ENCODE measurements around the gene CD55. TPM values are rescaled to one million over a fixed set of nuclear protein-coding genes. Genes with fewer than 3 reads are reported as not detected.

Gene CD55
- polyA plus RNA-seq, 1 donor from 2014 or later: 1.4 TPM

- no peaks in the 10 kb centered on the region for H3K79me2 ChIP-seq (replicated peaks; ENCODE audit: insufficient read depth, low read length)
- no peaks in the 10 kb centered on the region for H4K20me1 ChIP-seq (ENCODE audit: insufficient read depth)
- no peaks in the 10 kb centered on the region for H3K27me3 ChIP-seq (ENCODE audit: insufficient read depth, low read depth, low read length)
- H3K9ac ChIP-seq (ENCODE audit: low read length): no peak overlapping the region
- H3K36me3 ChIP-seq (ENCODE audit: insufficient read depth, low read length): no peaks in the 10 kb centered on the region
- H3F3A ChIP-seq (ENCODE audit: insufficient read depth, low read length, poor library complexity, severe bottlenecking): no peaks in the 10 kb centered on the region
- no peak overlapping the region for H3K4me3 ChIP-seq (ENCODE audit: low read length)
- H3K4me2 ChIP-seq (ENCODE audit: low read length): no peak overlapping the region
- H3K9me2 ChIP-seq (ENCODE audit: insufficient read depth, low read length): no peaks in the 10 kb centered on the region
- H3K27ac ChIP-seq (ENCODE audit: low read length): no peak overlapping the region
- no peaks in the 10 kb centered on the region for H3K9me3 ChIP-seq (ENCODE audit: low read length)
- H2AFZ ChIP-seq (ENCODE audit: low read depth, low read length): no peak overlapping the region
- TF ChIP-seq MXI1 (conservative IDR thresholded peaks at IDR 0.05; ENCODE audit: poor library complexity, severe bottlenecking) (no peak), RAD21 (conservative IDR thresholded peaks at IDR 0.05) (no peak), EZH2 (IDR thresholded peaks at IDR 0.05; ENCODE audit: borderline replicate concordance, insufficient read depth, low read length, poor library complexity, severe bottlenecking) (no peak), TAF1 (IDR thresholded peaks at IDR 0.05; ENCODE audit: low read depth) (no peak), REST (IDR thresholded peaks at IDR 0.05; ENCODE audit: borderline replicate concordance) (no peak), SMC3 (conservative IDR thresholded peaks at IDR 0.05; ENCODE audit: poor library complexity) (no peak), EP300 (conservative IDR thresholded peaks at IDR 0.05; ENCODE audit: poor library complexity, severe bottlenecking) (no peak), POLR2AphosphoS5 (IDR thresholded peaks at IDR 0.05) (no peak)
- TF ChIP-seq, protein P1, sequence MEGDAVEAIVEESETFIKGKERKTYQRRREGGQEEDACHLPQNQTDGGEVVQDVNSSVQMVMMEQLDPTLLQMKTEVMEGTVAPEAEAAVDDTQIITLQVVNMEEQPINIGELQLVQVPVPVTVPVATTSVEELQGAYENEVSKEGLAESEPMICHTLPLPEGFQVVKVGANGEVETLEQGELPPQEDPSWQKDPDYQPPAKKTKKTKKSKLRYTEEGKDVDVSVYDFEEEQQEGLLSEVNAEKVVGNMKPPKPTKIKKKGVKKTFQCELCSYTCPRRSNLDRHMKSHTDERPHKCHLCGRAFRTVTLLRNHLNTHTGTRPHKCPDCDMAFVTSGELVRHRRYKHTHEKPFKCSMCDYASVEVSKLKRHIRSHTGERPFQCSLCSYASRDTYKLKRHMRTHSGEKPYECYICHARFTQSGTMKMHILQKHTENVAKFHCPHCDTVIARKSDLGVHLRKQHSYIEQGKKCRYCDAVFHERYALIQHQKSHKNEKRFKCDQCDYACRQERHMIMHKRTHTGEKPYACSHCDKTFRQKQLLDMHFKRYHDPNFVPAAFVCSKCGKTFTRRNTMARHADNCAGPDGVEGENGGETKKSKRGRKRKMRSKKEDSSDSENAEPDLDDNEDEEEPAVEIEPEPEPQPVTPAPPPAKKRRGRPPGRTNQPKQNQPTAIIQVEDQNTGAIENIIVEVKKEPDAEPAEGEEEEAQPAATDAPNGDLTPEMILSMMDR (IDR thresholded peaks at IDR 0.05; ENCODE audit: poor library complexity, severe bottlenecking): no peak
Observed at GRCh38 chr1:207311888-207312603, 9.4 kb upstream of the CD55 start.

- Histone ChIP-seq H3K27me3 (ENCODE audit: insufficient read depth, low read depth, low read length) (no peaks in the 10 kb centered on the region), H3K9ac (ENCODE audit: low read length) (no peak overlapping the region), H3F3A (ENCODE audit: insufficient read depth, low read length, poor library complexity, severe bottlenecking) (no peaks in the 10 kb centered on the region), H3K4me3 (ENCODE audit: low read length) (no peak overlapping the region), H3K27ac (ENCODE audit: low read length) (no peak overlapping the region), H3K9me3 (ENCODE audit: low read length) (no peaks in the 10 kb centered on the region), H3K9me2 (ENCODE audit: insufficient read depth, low read length) (no peaks in the 10 kb centered on the region), H2AFZ (ENCODE audit: low read depth, low read length) (no peak overlapping the region), H3K4me2 (ENCODE audit: low read length) (no peak overlapping the region), H3K36me3 (ENCODE audit: insufficient read depth, low read length) (no peaks in the 10 kb centered on the region), H4K20me1 (ENCODE audit: insufficient read depth) (no peaks in the 10 kb centered on the region), H3K79me2 (replicated peaks; ENCODE audit: insufficient read depth, low read length) (no peaks in the 10 kb centered on the region)
- TF ChIP-seq SMC3 (conservative IDR thresholded peaks at IDR 0.05; ENCODE audit: poor library complexity) (no peak), REST (IDR thresholded peaks at IDR 0.05; ENCODE audit: borderline replicate concordance) (no peak), RAD21 (conservative IDR thresholded peaks at IDR 0.05) (no peak), POLR2AphosphoS5 (IDR thresholded peaks at IDR 0.05) (no peak), EZH2 (IDR thresholded peaks at IDR 0.05; ENCODE audit: borderline replicate concordance, insufficient read depth, low read length, poor library complexity, severe bottlenecking) (no peak), MXI1 (conservative IDR thresholded peaks at IDR 0.05; ENCODE audit: poor library complexity, severe bottlenecking) (no peak), TAF1 (IDR thresholded peaks at IDR 0.05; ENCODE audit: low read depth) (no peak), EP300 (conservative IDR thresholded peaks at IDR 0.05; ENCODE audit: poor library complexity, severe bottlenecking) (no peak)
- TF ChIP-seq, protein P1 (IDR thresholded peaks at IDR 0.05; ENCODE audit: poor library complexity, severe bottlenecking): no peak
Observed at GRCh38 chr1:207312604-207312920, 8.9 kb upstream of the CD55 start.

All from neural cell (in vitro differentiated cells).